ENCODE data around the gene PEPD.

DNA sequence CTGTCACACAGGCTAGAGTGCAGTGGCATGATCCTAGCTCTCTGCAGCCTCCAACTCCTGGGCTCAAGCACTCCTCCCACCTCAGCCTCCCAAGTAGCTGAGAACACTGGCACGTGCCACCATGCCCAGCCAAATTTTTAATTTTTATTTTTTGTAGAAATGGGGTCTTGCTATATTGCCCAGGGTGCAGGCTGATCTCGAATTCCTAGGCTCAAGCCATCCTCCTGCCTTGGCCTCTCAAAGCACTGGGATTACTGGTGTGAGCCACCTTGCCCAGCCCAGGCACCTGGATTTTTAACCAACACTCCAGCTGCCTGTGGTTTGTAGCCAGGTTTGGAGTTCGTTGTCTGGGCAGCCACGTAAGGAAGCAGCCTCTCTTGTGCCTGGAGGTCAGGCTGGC lies 9.3 kb upstream of the PEPD start:
- TF ChIP-seq, protein P1, sequence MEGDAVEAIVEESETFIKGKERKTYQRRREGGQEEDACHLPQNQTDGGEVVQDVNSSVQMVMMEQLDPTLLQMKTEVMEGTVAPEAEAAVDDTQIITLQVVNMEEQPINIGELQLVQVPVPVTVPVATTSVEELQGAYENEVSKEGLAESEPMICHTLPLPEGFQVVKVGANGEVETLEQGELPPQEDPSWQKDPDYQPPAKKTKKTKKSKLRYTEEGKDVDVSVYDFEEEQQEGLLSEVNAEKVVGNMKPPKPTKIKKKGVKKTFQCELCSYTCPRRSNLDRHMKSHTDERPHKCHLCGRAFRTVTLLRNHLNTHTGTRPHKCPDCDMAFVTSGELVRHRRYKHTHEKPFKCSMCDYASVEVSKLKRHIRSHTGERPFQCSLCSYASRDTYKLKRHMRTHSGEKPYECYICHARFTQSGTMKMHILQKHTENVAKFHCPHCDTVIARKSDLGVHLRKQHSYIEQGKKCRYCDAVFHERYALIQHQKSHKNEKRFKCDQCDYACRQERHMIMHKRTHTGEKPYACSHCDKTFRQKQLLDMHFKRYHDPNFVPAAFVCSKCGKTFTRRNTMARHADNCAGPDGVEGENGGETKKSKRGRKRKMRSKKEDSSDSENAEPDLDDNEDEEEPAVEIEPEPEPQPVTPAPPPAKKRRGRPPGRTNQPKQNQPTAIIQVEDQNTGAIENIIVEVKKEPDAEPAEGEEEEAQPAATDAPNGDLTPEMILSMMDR (IDR thresholded peaks at IDR 0.05; ENCODE audit: insufficient read depth, low read length) = no peak
- TF ChIP-seq POLR2AphosphoS5 (IDR thresholded peaks at IDR 0.05; ENCODE audit: low read depth) = no peak
- TF ChIP-seq GABPA (IDR thresholded peaks at IDR 0.05; ENCODE audit: low read depth) = no peak

Data from HL-60 (cell line).